ENCODE data around the gene LUZP1.

Gene LUZP1

DNA sequence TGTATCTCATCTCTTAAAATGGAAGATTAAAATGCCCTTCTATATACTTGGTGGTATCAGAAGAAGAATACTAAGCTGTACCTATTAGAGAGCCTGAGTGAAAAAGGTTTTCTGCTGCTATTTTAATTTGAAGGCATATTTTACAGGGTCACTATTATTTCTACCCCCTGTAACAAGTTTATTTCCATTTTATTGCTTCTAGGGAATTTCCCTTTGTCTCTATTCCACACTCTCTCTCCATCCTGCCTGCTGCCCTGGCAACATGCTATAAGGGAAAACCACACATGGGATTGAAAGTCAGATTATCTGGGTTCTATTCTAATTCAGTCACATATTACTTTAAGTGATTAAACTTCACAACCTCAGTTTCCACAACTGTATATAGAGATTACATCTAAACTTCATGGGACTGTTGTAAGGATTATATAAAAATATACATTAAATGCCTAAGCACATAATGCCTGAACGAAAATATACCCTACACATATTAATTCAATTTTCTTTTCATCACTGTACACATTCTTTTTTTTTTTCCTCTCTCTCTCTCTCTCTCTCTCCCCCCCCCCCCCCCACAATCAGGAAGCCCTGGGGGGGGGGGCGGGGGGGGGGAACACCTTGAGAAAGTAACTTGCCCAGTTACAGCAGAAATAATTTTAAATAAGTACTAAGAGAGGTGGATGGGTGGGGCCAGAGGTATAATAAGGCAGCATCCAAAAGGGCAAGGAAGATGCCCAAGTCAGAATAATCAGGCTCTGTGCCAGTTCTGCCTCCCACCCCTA is 51.5 kb downstream of the LUZP1 start:
- DNase-seq (ENCODE audit: low spot score): no peak

DNA sequence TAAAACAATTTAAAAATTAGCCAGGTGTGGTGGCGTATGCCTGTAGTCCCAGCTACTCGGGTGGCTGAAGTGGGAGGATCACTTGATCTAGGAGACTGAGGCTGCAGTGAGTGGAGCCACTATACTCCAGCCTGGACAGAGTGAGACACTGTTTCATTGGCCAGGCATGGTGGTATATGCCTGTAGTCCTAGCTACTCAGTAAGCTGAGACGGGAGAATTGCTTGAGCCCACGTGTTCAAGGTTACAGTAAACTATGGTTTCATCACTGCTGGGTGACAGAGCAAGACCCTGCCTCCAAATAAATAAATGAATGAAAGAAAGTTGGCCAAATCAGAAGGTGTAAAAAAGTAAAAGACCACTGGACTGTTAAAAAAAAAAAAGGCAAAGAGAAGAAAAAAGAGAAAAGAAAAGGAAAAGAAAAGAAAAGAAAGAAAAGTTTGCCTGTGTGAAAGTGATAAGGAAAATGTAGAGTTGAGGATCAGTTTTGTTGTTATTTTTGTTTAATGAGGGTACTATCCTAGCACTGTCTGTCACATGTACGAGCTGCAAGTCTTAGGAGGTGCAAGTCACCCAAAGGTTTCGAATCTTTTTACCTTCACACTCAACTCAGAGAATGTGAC is 52.3 kb downstream of the LUZP1 start:
- DNase-seq (ENCODE audit: low spot score): no peak

DNA sequence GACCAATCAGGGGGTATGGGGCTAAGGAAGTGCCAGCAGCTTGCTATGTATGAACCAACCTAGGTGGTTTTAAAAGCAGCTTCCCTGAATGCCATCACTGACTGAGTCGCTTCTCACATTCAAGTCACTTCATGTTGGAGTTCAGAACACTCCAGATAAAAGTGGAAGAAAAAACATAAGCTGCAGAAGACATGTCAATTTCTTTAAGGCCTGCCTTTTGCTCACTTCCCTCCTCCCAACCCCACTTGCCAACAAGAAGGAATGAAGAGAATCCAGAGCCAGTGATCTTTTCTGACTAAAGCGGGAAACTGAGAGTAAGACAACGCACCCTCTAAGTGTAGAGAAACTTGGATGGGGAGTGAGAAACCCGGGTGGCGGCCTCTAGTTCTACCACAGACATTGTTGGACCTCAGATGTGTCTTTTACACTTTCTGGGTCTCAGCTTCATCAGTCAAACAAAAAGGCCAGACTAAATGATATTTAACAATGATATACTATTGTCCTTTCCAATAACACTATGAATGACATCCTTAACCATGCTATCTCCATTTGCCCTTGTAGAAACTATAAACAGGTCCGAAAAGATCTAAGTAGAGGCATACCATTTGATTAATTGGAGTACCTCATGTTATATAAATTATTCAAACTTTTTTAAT is 54.1 kb downstream of the LUZP1 start:
- DNase-seq (ENCODE audit: low spot score): no peak

DNA sequence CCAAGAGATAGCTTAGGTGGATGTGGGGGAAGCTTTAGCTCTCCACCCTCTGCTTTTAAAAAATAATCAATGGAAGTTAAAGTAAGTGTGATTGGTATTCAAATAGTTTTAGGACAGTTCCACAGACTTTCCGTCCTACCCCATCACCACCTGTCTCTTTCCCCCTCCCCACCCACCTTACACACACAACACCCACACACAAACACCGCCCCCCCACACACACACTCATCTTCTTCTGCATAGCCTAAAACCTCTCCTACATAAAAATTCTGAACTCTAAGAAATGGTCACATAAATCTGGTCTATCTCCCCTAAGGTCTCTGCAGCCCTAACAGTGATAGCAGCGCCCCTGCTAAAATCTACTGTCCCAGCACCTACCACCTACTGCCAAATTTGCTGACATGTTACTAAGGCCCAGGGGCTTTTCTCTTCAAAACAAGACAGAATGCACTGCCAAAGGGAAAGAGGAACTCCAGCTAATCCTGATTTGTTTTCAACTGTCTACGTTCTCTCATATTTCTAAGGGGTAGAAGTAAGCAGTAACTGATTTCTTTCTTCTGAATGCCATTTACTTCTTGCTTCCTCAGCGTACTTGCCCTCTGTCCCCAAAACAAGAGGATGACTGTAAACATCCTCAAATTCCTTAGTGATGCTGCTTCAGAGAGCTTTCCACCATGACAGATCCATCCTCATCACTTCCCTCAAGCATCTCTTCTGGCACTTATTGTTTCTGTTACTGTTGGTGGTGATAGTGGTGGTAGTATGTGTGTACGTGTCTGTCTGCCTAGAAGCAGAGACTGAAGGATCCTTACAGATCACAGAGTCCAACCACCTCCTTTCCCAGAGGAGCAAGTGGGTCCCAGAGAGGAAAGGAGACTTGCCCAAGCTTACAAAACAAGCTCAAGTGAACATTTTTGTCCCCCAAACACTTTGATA is 56.8 kb downstream of the LUZP1 start:
- DNase-seq (ENCODE audit: low spot score): no peak

DNA sequence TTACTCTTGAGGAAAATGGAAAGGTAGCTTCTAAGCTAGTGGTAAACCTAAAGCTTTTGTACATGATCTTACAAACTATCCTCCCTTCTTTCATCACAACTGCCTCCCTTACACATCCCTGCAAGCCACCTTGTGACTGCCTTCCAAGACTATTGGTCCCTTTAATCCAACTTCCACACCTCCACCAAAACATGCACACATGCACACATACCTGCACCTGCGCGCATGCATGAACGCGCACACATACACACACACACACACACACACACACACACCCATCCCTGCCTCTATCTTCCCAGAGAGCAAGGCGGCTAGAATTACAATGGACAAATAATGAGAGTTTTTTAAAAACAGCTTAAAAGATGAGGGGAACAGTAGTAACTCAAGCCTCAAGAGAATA is 58.3 kb downstream of the LUZP1 start:
- no peak for DNase-seq (ENCODE audit: low spot score)

DNA sequence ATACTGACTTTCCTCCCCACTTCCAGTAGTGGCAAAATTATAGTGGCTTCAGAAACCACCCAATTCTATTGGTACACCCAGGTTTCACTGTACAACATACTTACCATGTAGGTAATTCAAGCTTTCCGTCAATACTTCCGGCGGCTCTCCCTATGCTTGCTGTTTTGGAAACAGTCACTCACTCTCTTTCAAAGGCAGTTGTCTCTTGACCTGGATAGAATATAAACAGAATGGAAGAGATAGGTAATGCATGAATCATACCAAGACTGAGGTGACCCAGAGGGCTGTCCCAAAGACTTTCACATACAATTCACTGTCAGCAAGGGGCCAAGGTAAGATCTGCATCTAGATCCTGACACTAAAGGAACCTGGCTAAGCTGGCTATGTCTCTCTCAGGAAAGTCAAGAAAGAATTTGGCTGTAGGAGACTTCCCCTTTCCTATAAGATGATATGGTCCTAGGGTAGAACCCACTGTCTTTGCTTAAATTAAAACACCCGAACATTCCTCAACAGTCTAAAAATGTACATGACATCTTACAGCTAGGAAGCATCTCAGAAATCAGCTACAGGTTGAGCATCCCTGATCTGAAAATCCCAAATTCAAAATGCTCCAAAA is 59.6 kb downstream of the LUZP1 start:
- DNase-seq (ENCODE audit: low spot score): no peak

DNA sequence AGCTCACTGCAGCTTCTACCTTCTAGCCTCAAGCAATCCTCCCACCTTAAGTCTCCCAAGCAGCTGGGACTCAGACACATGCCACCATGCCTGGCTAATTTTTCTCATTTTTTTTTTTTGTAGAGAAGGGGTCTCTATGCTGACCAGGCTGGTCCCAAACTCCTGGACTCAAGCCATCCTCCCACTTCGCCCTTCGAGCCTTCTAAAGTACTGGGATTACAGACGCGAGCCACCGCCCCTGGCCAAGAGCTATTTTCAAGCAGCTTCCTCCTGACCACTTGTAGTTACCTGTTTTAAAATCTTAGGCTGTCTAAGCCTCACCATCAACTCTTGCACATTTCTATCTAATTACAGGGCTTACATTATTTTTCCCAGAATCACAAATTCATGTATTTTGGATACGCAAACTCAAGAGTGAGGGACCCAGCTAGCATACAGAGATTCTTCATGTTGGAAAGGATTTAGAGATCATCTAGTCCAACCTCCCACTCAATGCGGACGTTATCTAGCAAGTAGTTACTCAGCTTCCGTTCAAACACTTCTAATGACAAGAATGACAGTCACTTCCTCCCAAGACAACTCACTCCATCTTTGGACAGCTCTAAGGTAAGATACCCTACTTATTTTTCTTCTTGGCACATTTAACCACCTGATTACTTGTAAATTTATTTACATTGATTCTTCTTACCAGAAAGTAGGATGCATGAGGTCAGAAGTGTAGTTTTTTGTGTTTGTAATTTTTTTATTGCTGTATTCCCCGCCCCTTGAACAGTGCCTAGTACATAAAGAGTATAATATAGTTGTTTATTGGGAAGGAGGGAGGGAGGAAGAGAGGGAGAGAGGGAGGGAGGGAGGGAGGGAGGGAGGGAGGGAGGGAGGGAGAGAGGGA is 65.4 kb downstream of the LUZP1 start:
- no peak for DNase-seq (ENCODE audit: low spot score)

DNA sequence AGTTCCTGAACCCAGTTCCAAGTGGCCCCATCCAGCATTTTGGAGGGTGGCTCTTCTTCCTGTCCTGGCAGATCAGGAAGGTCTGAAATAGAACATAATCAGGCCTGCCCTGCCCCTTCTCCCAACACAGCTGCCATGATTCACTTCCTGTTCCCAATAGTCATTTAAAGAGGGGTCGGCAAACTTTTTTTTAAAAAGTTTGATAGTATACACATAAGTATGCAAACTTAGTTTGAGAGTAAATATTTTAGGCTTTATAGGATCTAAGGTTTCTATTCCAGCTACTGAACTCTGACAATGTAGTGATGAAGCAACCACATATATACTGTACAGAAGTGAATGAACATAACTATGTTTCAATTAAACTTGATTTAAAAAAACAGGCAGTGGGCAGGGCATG is 66.4 kb downstream of the LUZP1 start:
- no peak for DNase-seq (ENCODE audit: low spot score)

DNA sequence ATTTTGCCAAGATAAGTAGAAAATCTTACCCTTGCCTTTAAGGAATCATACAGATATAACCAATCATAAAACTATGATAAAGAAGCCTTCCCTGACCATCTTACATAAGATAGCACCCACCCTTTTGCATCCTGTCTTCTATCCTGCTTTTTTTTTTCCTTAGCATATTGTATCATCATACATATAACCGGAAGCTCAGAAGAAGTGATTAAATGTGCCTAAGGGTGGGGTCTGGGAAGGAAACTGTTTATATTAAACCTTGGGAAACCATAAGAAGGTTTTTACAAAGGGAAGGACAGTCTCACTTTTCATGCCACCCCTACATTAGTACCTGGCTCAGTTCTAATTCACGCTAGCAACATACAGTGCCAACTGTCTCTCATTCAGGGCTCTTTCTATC is 66.8 kb downstream of the LUZP1 start:
- DNase-seq (ENCODE audit: low spot score): no peak

DNA sequence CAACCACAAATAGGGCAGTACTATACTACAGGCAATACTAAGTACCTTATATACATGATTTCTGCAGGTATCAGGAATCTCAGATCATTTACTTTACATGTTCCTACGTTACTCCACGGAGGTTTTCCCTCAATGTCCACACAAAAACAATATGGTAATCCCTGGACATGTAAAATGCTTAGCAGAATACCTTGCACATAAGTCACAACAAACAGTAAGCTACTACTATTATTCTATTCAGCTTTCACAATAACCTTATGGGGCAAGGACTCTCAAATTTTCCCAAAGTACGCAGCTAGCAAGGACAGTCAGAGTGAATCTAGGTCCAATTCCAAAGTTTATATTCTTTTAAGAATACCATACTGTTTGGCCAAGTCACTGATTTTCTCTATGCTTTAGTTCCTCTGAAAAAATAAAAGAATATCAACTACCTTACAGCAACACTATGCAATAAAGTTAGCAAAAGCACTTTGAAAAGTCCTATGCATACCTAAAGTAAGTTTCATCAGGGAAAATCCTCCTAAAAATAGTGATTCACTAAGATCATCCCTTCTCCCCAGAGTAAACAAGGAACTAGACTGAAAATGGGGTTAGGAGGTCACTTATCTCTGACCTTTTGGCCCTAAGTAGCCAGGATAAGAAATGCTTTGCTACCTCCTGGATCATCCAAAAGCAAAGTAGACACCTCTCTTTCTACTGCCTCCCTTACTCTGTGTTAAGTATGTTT is 67.4 kb downstream of the LUZP1 start:
- no peak for DNase-seq (ENCODE audit: low spot score)

DNA sequence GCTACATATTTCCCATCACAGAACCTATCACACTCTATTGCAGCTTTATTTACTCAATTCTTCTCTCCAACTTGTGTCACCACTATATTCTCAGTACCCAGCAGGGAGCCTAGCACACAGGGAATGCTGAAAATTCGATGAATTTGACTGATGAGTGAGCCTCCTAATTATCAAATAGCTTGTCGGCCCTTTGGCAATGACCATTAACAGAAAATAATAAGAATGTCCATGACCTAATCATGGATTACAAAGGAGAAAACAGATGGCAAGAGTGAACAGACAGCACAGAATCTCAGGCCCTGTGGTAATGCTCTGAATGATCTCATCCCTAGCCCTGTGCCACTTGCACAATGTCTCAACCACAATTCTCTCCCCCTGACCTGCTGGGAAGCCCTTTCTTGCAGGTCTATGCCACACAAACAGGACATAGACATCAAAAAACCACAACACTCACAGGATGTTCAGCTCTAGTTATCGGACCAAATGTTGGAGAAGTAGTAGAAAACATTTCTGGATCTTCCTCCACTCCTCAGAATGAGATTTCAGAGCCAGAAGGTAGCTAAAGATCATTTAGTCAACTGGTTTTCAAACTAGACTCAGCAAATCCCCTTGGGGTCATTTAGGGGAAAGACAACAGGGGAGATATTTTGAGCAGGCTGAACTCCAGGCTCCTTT is 68.4 kb downstream of the LUZP1 start:
- peak; percentile 22 for DNase-seq (ENCODE audit: low spot score)

DNA sequence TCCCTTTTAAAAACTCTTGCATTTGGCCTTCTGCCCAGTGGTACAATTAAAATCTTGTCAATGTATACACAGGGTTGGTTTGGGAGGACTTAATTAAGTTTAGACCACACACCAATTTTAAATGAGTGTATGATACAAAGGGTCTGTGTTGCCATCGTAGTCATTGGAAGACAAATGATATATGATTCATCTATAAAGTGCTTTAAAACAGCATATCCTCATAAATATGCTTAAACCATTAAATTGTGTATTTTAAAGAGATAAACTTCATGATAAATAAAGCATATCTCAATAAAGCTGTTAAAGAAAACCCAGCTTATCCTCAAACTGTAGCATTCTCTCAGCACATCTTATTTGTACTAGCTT is 69.5 kb downstream of the LUZP1 start:
- DNase-seq (ENCODE audit: low spot score): no peak

DNA sequence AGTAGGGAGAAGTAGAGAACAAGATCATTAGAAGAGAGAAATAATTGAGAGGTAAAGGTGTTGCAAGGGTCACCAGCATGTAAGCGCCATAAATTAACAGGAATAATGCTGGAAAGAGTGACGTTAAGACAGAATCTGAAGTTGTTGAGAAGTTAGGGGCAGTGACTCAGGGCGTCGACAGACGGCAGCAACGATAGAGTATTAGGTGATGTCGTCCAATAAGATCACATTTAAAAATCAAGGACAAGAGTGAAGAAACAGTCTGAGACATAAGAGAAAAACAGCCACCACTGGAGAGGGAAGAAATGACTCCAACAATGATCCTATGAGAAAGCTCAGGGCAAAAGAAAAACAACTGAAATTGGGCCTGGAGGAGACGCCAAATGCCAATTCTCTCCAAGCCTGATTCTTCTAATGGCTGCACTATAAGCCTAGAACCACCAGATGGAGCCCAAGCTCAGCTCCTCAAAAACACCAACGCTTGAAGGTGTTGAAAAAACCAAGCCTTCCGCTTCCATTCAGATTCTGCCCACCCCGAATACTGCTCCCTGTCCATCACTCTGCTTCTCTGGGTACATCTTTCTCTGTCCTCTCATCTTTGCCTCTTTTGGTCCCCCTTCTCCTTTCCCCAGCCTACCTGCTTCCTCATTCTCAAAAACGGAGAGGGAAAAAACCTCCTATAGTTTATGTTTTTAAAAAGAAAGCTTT is 70.0 kb downstream of the LUZP1 start:
- peak; percentile 42 for DNase-seq (ENCODE audit: low spot score)

DNA sequence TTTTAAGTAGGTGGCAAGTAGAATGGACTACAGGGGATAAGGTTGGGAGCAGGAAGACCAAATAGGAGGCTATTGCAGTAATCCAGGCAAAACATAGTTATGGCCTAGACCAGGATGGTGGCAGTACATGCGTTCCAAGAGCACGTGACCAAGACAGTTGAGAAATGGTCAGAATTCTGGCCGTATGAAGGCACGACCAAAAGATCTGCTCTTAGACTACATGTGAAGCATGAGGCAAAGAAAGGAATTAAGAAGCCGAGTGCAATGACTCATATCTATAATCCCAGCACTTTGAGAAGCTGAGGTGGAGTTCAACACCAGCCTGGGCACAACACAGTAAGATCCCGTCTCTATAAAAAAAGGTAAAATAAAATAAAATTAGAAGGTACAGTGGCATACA is 71.3 kb downstream of the LUZP1 start:
- DNase-seq (ENCODE audit: low spot score): no peak

DNA sequence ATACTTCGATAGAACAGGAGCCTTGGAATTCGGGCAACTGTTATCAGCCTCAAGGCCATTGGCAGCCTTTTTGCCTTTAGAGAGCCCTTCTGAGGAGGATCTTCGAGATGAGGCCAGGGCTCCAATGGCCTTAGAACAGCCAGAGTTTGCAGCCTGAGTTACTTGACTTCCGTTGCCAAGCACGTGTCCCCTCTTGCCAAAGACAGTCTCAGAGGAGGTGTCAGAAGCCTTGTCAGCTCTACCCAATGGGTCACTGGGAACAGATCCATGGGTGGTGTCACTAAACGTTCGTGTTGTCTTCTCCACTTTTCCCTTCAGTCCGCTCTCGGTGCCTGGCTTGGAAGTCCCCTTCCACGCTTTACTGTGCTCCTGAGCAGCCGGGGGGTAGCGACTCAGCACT is 76.2 kb downstream of the LUZP1 start:
- DNase-seq (ENCODE audit: low spot score): no peak

DNA sequence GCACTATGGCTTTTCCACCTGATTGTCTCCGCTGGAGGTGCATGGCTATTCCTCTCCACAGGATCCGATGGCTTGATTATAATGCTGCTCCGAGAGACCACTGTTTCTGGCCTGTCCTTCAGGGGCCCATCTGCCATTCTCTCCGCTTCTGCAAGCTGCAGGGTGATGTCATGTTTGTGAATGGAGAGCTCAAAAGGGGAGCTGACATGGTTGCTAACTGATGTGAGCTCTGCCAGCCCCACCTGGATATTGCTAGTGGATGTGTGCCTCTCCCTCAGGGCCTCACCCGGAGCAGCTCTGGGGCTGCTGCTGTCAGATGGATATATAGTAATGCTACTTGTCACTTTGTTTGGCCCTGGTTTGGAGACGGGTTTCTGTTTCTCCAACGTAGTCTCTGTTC is 77.1 kb downstream of the LUZP1 start:
- DNase-seq (ENCODE audit: low spot score): no peak

DNA sequence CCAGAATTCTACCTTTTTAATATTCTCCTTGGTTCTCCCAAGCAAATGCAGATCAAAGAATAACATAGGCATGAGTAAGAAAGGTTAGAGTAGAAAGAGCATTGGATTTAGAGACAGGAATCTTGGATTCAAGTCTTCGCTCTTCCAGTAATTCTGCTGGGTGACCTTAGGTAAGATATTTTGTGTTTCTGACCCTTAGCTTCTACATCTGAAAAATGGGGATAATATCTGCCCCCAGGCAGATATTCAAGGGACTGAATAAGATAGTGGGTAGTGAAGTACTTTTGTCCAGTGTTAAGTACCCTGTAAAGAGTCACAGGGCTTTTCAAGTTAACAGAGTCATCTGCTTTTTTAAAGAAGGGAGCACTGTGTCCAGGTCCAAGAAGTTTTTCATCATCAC is 78.6 kb downstream of the LUZP1 start:
- no peak for DNase-seq (ENCODE audit: low spot score)

DNA sequence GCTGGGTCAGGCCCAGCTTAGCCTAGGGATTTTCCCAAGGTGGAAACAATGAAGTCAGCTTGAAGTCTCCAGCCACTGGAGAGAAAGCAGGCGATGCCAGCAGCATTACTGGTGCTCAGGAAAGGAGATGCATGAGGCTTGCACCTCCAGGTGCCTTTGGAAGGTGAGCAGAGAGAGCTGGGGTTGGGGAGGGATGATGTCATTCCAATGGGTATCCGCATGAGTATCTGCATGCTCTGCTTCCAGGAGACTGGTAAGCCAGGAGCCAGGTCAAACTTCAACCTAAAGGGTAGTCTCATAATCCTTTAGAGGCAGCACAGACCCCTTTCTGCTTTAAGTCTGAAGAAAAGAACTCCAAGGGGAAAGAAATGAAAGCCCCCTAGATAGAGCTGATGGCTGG is 80.6 kb downstream of the LUZP1 start:
- DNase-seq (ENCODE audit: low spot score): no peak

DNA sequence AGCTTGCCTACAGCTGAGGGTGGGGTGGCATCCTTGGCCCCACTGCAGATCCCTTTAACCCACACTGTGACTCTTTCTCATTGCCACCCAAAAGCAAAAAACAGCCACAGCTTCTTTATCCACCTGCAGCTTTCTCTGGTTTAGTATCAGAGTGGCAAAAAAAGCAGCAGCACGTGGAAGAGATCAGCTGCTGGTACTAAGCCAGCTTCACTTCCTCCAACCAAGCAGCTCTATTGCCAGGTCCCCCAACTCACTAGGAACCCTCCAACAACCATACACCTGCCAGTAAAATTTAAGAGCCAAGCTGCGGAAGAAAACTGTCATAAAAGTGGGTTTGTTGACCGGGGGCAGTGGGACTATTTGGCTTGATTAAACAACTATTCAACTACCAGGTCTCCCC is 83.0 kb downstream of the LUZP1 start:
- no peak for DNase-seq (ENCODE audit: low spot score)

Data from HuH-7 (cell line).